BJ (cell line): ENCODE data around the gene RELL1. TPM values are rescaled to one million over a fixed set of nuclear protein-coding genes. Genes with fewer than 3 reads are reported as not detected.

Source experiments
- CTCF ChIA-PET: fragments of 350-600 bp; formaldehyde crosslinking; extraction: SDS; loops from one replicate; lab custom pipeline; 2021; ENCODE audit warnings: antibody characterized with exemption, inconsistent platforms; lab: Yijun Ruan, JAX
- POLR2A ChIA-PET: fragments of 300-600 bp; sonication (Branson Sonifier 250); formaldehyde crosslinking; extraction: SDS; loops from one replicate; lab custom pipeline; 2021; ENCODE audit warnings: antibody characterized with exemption; lab: Charles Lee
- DNase-seq: peaks from one replicate; pipeline ENCODE4 v3.0.0-alpha.2; 2011; ENCODE audit warnings: low read depth
- H3K27me3 ChIP-seq: 2 replicates; pipeline ENCODE4 v1.6.0; 2011; ENCODE audit warnings: low read length; ENCODE audit not compliant: control insufficient read depth, insufficient read depth
- H3K36me3 ChIP-seq: 2 replicates; pipeline ENCODE4 v1.5.1; 2011; ENCODE audit warnings: low read length; ENCODE audit not compliant: control insufficient read depth, insufficient read depth
- H3K4me3 ChIP-seq: 2 replicates; pipeline ENCODE4 v1.5.1; 2011; ENCODE audit warnings: low read depth, mild to moderate bottlenecking, control low read depth, low read length
- CTCF ChIP-seq: IDR thresholded peaks from 2 replicates; pipeline ENCODE4 v1.5.1; 2011; ENCODE audit warnings: low read depth, mild to moderate bottlenecking, control low read depth, inconsistent platforms, low read length, moderate library complexity; ENCODE audit not compliant: insufficient read depth
- polyA plus RNA-seq: library from polyadenylated mRNA; depleted of rRNA; stranded (reverse); fragments of >200 nt; gene quantifications from 2 replicates; pipeline ENCODE4 v1.2.3, GENCODE V29; 2011

The RELL1 gene
- polyA plus RNA-seq, 1 experiment = 6.5 TPM

GRCh38 chr4:37631551-37631950, 54.6 kb downstream of the RELL1 start:
- CTCF ChIA-PET = no interaction called here
- Histone ChIP-seq H3K36me3 (peaks cover 1% of the 10 kb centered on the region; the same call in 1 of the 2 replicates), H3K4me3 (no peak overlapping the region), H3K27me3 (no peaks in the 10 kb centered on the region)
- POLR2A ChIA-PET = no interaction called here
- no peak for TF ChIP-seq CTCF
- DNase-seq = no peak

- ChIA-PET CTCF (interaction anchor here (0.6 to 1.8 kb wide), 4 partner anchors 11 to 1506 kb away, joined by 3 to 4 read pairs (median 3); no protein-coding TSS in a partner anchor), POLR2A (no interaction called here)
- no peak for TF ChIP-seq CTCF
- Histone ChIP-seq H3K27me3 (no peaks in the 10 kb centered on the region), H3K36me3 (peaks cover 1% of the 10 kb centered on the region; the same call in 1 of the 2 replicates), H3K4me3 (no peak overlapping the region)
- DNase-seq = no peak
Measured at GRCh38 chr4:37629713-37630112, 56.5 kb downstream of the RELL1 start.

GRCh38 chr4:37628977-37629609, 57.1 kb downstream of the RELL1 start:
- no peak for DNase-seq
- ChIA-PET CTCF (interaction anchor here (0.6 to 1.8 kb wide), 3 partner anchors 12 to 126 kb away, joined by 3 to 4 read pairs (median 3); no protein-coding TSS in a partner anchor), POLR2A (no interaction called here)
- Histone ChIP-seq H3K36me3 (peaks cover 1% of the 10 kb centered on the region; the same call in 1 of the 2 replicates), H3K4me3 (no peak overlapping the region), H3K27me3 (no peaks in the 10 kb centered on the region)
- no peak for TF ChIP-seq CTCF

- ChIA-PET CTCF (no interaction called here), POLR2A (no interaction called here)
- Histone ChIP-seq H3K4me3 (no peak overlapping the region), H3K36me3 (no peaks in the 10 kb centered on the region), H3K27me3 (no peaks in the 10 kb centered on the region)
- DNase-seq = no peak
- TF ChIP-seq CTCF = no peak
Measured at GRCh38 chr4:37627263-37627662, 58.9 kb downstream of the RELL1 start.

- TF ChIP-seq CTCF = no peak
- ChIA-PET CTCF (no interaction called here), POLR2A (no interaction called here)
Measured at GRCh38 chr4:37625499-37625898, 60.7 kb downstream of the RELL1 start.

More at GRCh38 chr4:37625499-37625898, 60.7 kb downstream of the RELL1 start:
- Histone ChIP-seq H3K4me3 (no peak overlapping the region), H3K27me3 (no peaks in the 10 kb centered on the region), H3K36me3 (no peaks in the 10 kb centered on the region)
- DNase-seq = no peak
